ENCODE data around the gene GREM2. TPM values are rescaled to one million over a fixed set of nuclear protein-coding genes. Genes with fewer than 3 reads are reported as not detected.

Gene GREM2
- total RNA-seq, 1 experiment from 2014 or later = not detected

DNA sequence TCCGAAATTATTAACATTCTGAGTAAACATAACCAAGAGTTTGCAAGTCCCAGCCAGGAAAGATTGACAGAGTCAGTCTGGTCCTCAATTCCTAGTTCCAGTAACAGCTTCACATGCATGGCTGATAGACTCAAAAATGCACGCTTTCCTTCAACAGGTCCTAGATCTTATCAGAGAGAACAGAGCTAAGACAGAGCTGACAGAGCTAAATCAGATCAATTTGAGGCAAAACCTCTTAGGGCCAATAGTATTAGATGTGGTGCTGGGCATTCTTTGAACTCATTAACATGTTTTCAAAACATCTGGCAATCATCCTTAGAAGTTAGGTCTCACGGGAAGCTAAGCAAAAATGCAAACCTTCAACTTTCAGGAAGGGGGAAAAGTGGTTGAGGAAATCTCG lies 114.0 kb downstream of the GREM2 start:
- H3K27me3 ChIP-seq (ENCODE audit: insufficient read depth, low read depth) = no peaks in the 10 kb centered on the region
- TF ChIP-seq, protein P1, sequence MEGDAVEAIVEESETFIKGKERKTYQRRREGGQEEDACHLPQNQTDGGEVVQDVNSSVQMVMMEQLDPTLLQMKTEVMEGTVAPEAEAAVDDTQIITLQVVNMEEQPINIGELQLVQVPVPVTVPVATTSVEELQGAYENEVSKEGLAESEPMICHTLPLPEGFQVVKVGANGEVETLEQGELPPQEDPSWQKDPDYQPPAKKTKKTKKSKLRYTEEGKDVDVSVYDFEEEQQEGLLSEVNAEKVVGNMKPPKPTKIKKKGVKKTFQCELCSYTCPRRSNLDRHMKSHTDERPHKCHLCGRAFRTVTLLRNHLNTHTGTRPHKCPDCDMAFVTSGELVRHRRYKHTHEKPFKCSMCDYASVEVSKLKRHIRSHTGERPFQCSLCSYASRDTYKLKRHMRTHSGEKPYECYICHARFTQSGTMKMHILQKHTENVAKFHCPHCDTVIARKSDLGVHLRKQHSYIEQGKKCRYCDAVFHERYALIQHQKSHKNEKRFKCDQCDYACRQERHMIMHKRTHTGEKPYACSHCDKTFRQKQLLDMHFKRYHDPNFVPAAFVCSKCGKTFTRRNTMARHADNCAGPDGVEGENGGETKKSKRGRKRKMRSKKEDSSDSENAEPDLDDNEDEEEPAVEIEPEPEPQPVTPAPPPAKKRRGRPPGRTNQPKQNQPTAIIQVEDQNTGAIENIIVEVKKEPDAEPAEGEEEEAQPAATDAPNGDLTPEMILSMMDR (conservative IDR thresholded peaks at IDR 0.05) = no peak
- TF ChIP-seq EZH2 (IDR thresholded peaks at IDR 0.05; ENCODE audit: low read depth) = no peak
- intact Hi-C loops (cut with micrococcal nuclease; ENCODE audit: unreplicated experiment) = no loop called here
- H3K4me2 ChIP-seq = no peak overlapping the region
- no peaks in the 10 kb centered on the region for H4K20me1 ChIP-seq (ENCODE audit: insufficient read depth)
- H3K79me2 ChIP-seq (ENCODE audit: low read depth) = no peaks in the 10 kb centered on the region
- no peaks in the 10 kb centered on the region for H3F3A ChIP-seq (ENCODE audit: insufficient read depth, low read depth)
- no peak overlapping the region for H3K4me3 ChIP-seq
- no peak for DNase-seq
- BruUV-seq (replicated peaks) = no TSS peak
- POLR2A ChIA-PET (ENCODE audit: unreplicated experiment) = no interaction called here
- CTCF ChIA-PET = no interaction called here
- H3K27ac ChIP-seq = no peak overlapping the region
- no peaks in the 10 kb centered on the region for H3K4me1 ChIP-seq (replicated peaks; ENCODE audit: insufficient read depth)
- H2AFZ ChIP-seq = no peak overlapping the region
- no peaks in the 10 kb centered on the region for H3K36me3 ChIP-seq (ENCODE audit: low read depth)
- no peaks in the 10 kb centered on the region for H3K9me2 ChIP-seq (ENCODE audit: insufficient read depth)
- no peaks in the 10 kb centered on the region for H3K9me3 ChIP-seq (ENCODE audit: insufficient read depth, low read depth)

DNA sequence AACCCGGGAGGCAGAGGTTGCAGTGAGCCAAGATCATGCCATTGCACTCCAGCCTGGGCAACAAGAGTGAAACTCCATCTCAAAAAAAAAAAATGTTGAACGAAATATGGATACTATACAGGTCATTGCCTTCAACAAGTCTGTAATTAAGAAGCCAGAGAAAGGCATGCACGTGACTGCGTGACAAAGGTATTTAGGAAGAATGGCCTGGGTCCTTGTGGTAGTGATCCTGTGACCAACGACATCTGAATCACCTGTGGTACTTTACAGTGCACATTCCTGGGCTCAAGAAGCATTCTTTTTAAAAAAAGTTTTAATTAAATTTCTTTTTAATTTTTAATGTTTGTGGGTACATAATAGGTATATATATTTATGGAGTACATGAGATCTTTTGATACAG lies 115.0 kb downstream of the GREM2 start:
- no TSS peak for BruUV-seq (replicated peaks)
- CTCF ChIA-PET = no interaction called here

DNA sequence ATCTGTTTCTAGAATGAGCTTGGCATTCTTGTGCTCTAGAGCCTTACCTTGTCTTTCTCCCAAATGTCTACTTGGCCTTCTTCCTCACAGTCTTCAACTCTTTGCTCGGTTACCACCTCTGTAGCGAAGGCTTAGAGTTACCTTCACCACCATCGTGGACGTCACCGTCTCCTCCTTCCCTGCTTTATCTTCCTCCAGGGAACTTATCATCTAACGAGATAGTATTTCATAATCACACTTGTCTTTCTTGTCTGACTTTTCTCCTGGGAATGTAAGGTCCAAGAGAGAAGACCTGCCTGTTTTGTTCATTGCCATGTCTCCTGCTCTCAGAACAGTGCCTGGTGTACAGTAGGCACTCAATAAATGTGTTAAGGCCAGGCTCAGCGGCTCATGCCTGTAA lies 115.6 kb downstream of the GREM2 start:
- intact Hi-C loops (cut with micrococcal nuclease; ENCODE audit: unreplicated experiment) = no loop called here
- Histone ChIP-seq H3K4me3 (no peak overlapping the region), H2AFZ (no peak overlapping the region), H3K27ac (no peak overlapping the region), H4K20me1 (ENCODE audit: insufficient read depth) (no peaks in the 10 kb centered on the region), H3F3A (ENCODE audit: insufficient read depth, low read depth) (no peaks in the 10 kb centered on the region), H3K4me2 (no peak overlapping the region), H3K9me3 (ENCODE audit: insufficient read depth, low read depth) (no peaks in the 10 kb centered on the region), H3K27me3 (ENCODE audit: insufficient read depth, low read depth) (no peaks in the 10 kb centered on the region), H3K79me2 (ENCODE audit: low read depth) (no peaks in the 10 kb centered on the region), H3K4me1 (replicated peaks; ENCODE audit: insufficient read depth) (no peaks in the 10 kb centered on the region), H3K9me2 (ENCODE audit: insufficient read depth) (no peaks in the 10 kb centered on the region), H3K36me3 (ENCODE audit: low read depth) (no peaks in the 10 kb centered on the region)
- CTCF ChIA-PET = no interaction called here
- BruUV-seq (replicated peaks) = no TSS peak
- no peak for DNase-seq
- TF ChIP-seq EZH2 (IDR thresholded peaks at IDR 0.05; ENCODE audit: low read depth) = no peak
- TF ChIP-seq, protein P1 (conservative IDR thresholded peaks at IDR 0.05) = no peak
- POLR2A ChIA-PET (ENCODE audit: unreplicated experiment) = no interaction called here

More for the DNA sequence above, 115.0 kb downstream of the GREM2 start:
- no peaks in the 10 kb centered on the region for H3K9me2 ChIP-seq (ENCODE audit: insufficient read depth)
- no peaks in the 10 kb centered on the region for H3K27me3 ChIP-seq (ENCODE audit: insufficient read depth, low read depth)
- H3K27ac ChIP-seq = no peak overlapping the region
- H3K4me1 ChIP-seq (replicated peaks; ENCODE audit: insufficient read depth) = no peaks in the 10 kb centered on the region
- H3K4me2 ChIP-seq = no peak overlapping the region
- no peaks in the 10 kb centered on the region for H3K9me3 ChIP-seq (ENCODE audit: insufficient read depth, low read depth)
- H3K36me3 ChIP-seq (ENCODE audit: low read depth) = no peaks in the 10 kb centered on the region
- no peaks in the 10 kb centered on the region for H4K20me1 ChIP-seq (ENCODE audit: insufficient read depth)
- no peaks in the 10 kb centered on the region for H3F3A ChIP-seq (ENCODE audit: insufficient read depth, low read depth)
- no peak overlapping the region for H3K4me3 ChIP-seq
- no peak overlapping the region for H2AFZ ChIP-seq
- no peak for TF ChIP-seq EZH2 (IDR thresholded peaks at IDR 0.05; ENCODE audit: low read depth)
- TF ChIP-seq, protein P1 (conservative IDR thresholded peaks at IDR 0.05) = no peak
- H3K79me2 ChIP-seq (ENCODE audit: low read depth) = no peaks in the 10 kb centered on the region
- POLR2A ChIA-PET (ENCODE audit: unreplicated experiment) = no interaction called here
- intact Hi-C loops (cut with micrococcal nuclease; ENCODE audit: unreplicated experiment) = no loop called here
- no peak for DNase-seq
